Ovary (tissue), 10 donors: ENCODE results near the gene METTL26. TPM values are rescaled to one million over a fixed set of nuclear protein-coding genes. Genes with fewer than 3 reads are reported as not detected.

Experiments used
- DNase-seq, 5 donors: peaks; one replicate each; pipeline ENCODE4 v3.0.0-alpha.2; 2019 to 2020
- H3K27ac ChIP-seq, 2 donors: fragments of 200-600 bp; one replicate each; pipeline versions ENCODE4 v1.5.1 to v1.8.0; 2019 to 2022
- H3K27me3 ChIP-seq: fragments of 200-600 bp; one replicate; pipeline ENCODE4 v1.8.0; 2022
- H3K36me3 ChIP-seq: fragments of 200-600 bp; sonication (generic); one replicate; pipeline ENCODE4 v1.5.1; 2019
- H3K4me1 ChIP-seq: one replicate; pipeline ENCODE4 v1.8.1; 2013; ENCODE audit warnings: mild to moderate bottlenecking, moderate library complexity; ENCODE audit not compliant: insufficient read depth
- H3K4me3 ChIP-seq: fragments of 200-600 bp; sonication (generic); one replicate; pipeline ENCODE4 v1.5.1; 2017
- H3K9me3 ChIP-seq, 2 donors: fragments of 200-600 bp in 1 of 2; sonication (generic) in 1 of 2; one replicate each; pipeline versions ENCODE4 v1.5.1 to v1.8.1; 2013 to 2019; ENCODE audit warnings: mild to moderate bottlenecking in 1 of 2, moderate library complexity in 1 of 2
- EP300 ChIP-seq: sonication (generic); formaldehyde crosslinking; IDR thresholded peaks from one replicate; pipeline ENCODE4 v1.6.1; 2017; ENCODE audit warnings: antibody characterized with exemption
- POLR2A ChIP-seq: fragments of 450-650 bp; IDR thresholded peaks from one replicate; pipeline ENCODE4 v1.6.1; 2017; ENCODE audit warnings: antibody characterized with exemption, mild to moderate bottlenecking, moderate library complexity
- WGBS, 3 donors: extraction: QIAGEN DNeasy Blood & Tissue Kit in 1 of 3; methylation state at CpG; one replicate each; pipeline versions ENCODE4 v1.1.5 to v1.1.7; 2013 to 2017; 5-methylcytosine and 5-hydroxymethylcytosine counted together
- intact Hi-C, 4 donors: fragments of 100-400 bp; cut with DNase I; formaldehyde crosslinking; loops; one replicate each; pipeline versions ENCODE4 v1.11.0 to v1.15.1; 2022 to 2023
- long read RNA-seq, 3 donors: library from polyadenylated mRNA in 2 of 3; unstranded in 2 of 3; transcript quantifications; one replicate each; pipeline ENCODE4 v2.0.0 and lab custom pipeline, GENCODE V29; 2021 to 2026
- polyA plus RNA-seq, 2 donors: library from polyadenylated mRNA; stranded (reverse); fragments of 200-250 nt in 1 of 2; fragments of 350-450 nt in 1 of 2; fragmentation: Illumina TruSeq in 1 of 2; extraction: RNeasy Lipid Tissue Mini Kit (QIAGEN cat#74804) in 1 of 2; gene quantifications; one replicate each; pipeline ENCODE4 v1.2.3, GENCODE V29; 2013 to 2014
- total RNA-seq, 7 donors: library from RNA; depleted of rRNA in 2 of 7; stranded (reverse); fragments of >200 nt in 2 of 7; fragmentation: NEBNext Ultra II Directional in 3 of 7; extraction: Animal tissue kit (Norgen Biotek cat#: 25700) in 3 of 7; gene quantifications; one replicate each; pipeline versions ENCODE4 v1.1.0 to v1.2.4, GENCODE V29; 2016 to 2023
- TF ChIP-seq, protein P1 (sequence below), 3 donors: fragments of 450-650 bp in 2 of 3; fragments of 200-600 bp in 1 of 3; IDR thresholded peaks; one replicate each; pipeline versions ENCODE4 v1.5.1 to v1.8.0; 2016 to 2022; ENCODE audit warnings: antibody characterized with exemption in 3 of 3, mild to moderate bottlenecking in 1 of 3
- donor health status: DM: no; HTN: no; CAD: no; lungs with moderate emphysema.
- donor health status: DM: no; HTN: no; CAD: no.
- donor health status: Bipolar disorder and iron deficiency.
- donor health status: DM: yes; HTN: yes; CAD: no.
- donor health status: DM: no; HTN: no; CAD: no.
- donor health status: DM: yes; HTN: yes; CAD: no.

The METTL26 gene
- total RNA-seq: 100 to 1,000 TPM in 2 of 7 donors, 10 to 100 TPM in 5; 61.8 to 139 (median 75.9) TPM
- 100 to 1,000 TPM in 1 of 2 donors, 10 to 100 TPM in 1; 12.2 to 113 TPM for polyA plus RNA-seq
- long read RNA-seq, donor 1, transcript METTL26-205 (5 exons, 726 nt): minor isoform, 7 of 87 reads
- long read RNA-seq, donor 1, transcript METTL26-201 (6 exons, 794 nt): major isoform, 43 of 87 reads
- long read RNA-seq, donor 1, transcript METTL26-207 (6 exons, 755 nt): minor isoform, 7 of 87 reads
- long read RNA-seq, donor 1, partial matches to known transcripts: 7 of 87 reads
- long read RNA-seq, donor 1, other reads (novel, unspliced or antisense): 14 of 87 reads
- long read RNA-seq, donor 2, transcript METTL26-201 (6 exons, 794 nt): major isoform, 19 of 48 reads
- long read RNA-seq, donor 2, transcript METTL26-205 (5 exons, 726 nt): minor isoform, 8 of 48 reads
- long read RNA-seq, donor 2, partial matches to known transcripts: 0 of 48 reads
- long read RNA-seq, donor 2, other reads (novel, unspliced or antisense): 0 of 48 reads
- long read RNA-seq, donor 3, transcript METTL26-207 (6 exons, 755 nt): minor isoform, 8 of 125 reads
- long read RNA-seq, donor 3, transcript METTL26-206 (3 exons, 1,710 nt): minor isoform, 12 of 125 reads
- long read RNA-seq, donor 3, transcript METTL26-205 (5 exons, 726 nt): minor isoform, 12 of 125 reads
- long read RNA-seq, donor 3, transcript METTL26-201 (6 exons, 794 nt): major isoform, 38 of 125 reads
- long read RNA-seq, donor 3, partial matches to known transcripts: 20 of 125 reads
- long read RNA-seq, donor 3, other reads (novel, unspliced or antisense): 23 of 125 reads

DNA sequence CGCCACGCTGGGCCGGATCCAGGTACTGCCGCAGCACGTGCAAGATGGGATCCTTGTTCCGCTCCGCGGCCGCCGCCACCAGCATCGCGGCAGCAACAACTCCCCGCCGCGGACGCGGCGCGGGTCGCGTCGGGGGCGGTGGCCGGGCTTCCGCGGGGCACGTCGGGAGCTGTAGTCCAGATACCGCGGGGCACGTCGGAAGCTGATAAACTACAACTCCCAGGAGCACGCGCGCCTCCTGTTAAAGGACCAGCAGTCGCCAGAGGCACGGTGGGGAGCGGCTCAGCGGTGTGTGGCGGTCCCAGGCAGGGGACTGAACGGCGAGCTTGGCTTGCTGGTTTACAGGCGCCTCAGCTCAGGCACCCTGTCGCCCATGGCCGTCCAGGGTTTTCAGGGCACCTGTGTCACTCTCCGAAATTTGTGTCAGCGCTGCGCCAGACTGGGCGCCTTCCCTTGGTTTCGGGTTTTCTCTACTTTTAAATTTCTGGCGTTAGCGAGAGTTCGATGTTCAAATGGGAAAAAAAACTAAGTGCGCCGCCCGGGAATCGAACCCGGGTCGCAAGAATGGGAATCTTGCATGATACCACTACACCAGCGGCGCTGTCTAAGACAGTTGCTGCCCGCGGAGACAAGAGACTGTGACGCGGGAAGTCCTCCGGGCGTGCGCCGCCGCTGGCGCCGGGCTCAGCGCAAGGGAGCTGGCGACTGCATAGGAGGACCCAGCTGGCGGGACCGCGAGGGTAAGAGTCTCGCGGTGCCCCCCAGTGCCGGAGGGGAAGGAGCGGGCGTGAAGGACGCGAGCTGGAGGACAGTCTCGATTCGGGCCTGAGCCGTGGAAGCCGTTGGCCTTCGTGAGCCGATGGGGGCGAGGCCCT lies at the start of gene METTL26:
TSS of gene METTL26 (minus strand) at position 100 of the 875 bp plus-strand sequence. CDS start at position 85, 15 bp downstream.
- TF ChIP-seq POLR2A (peak; percentile 66), EP300 (no peak)
- TF ChIP-seq, protein P1, sequence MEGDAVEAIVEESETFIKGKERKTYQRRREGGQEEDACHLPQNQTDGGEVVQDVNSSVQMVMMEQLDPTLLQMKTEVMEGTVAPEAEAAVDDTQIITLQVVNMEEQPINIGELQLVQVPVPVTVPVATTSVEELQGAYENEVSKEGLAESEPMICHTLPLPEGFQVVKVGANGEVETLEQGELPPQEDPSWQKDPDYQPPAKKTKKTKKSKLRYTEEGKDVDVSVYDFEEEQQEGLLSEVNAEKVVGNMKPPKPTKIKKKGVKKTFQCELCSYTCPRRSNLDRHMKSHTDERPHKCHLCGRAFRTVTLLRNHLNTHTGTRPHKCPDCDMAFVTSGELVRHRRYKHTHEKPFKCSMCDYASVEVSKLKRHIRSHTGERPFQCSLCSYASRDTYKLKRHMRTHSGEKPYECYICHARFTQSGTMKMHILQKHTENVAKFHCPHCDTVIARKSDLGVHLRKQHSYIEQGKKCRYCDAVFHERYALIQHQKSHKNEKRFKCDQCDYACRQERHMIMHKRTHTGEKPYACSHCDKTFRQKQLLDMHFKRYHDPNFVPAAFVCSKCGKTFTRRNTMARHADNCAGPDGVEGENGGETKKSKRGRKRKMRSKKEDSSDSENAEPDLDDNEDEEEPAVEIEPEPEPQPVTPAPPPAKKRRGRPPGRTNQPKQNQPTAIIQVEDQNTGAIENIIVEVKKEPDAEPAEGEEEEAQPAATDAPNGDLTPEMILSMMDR (IDR thresholded peaks at IDR 0.05): peak in 1 of 3 donors; percentile 29
- Histone ChIP-seq H3K36me3 (no peaks in the 10 kb centered on the region), H3K27me3 (no peaks in the 10 kb centered on the region), H3K9me3 (no peaks in the 10 kb centered on the region), H3K4me1 (peaks cover 10% of the 10 kb centered on the region), H3K27ac (peak within 1 kb of the TSS; percentile 84 to 96), H3K4me3 (peak within 1 kb of the TSS; percentile 88)
- WGBS, 3 donors: 0 to 1% (median 0%) methylated on average over 48 to 91 of the region's 91 CpGs
- intact Hi-C loops: loop anchor here in 1 of 4 donors (5.0 to 10.0 kb wide), 2 partner anchors 44 to 1328 kb away; partner anchors contain the start of genes RAB40C, RNF151 and RPS2
- DNase-seq: peak; percentile 95 to 96 (median 95)

DNA sequence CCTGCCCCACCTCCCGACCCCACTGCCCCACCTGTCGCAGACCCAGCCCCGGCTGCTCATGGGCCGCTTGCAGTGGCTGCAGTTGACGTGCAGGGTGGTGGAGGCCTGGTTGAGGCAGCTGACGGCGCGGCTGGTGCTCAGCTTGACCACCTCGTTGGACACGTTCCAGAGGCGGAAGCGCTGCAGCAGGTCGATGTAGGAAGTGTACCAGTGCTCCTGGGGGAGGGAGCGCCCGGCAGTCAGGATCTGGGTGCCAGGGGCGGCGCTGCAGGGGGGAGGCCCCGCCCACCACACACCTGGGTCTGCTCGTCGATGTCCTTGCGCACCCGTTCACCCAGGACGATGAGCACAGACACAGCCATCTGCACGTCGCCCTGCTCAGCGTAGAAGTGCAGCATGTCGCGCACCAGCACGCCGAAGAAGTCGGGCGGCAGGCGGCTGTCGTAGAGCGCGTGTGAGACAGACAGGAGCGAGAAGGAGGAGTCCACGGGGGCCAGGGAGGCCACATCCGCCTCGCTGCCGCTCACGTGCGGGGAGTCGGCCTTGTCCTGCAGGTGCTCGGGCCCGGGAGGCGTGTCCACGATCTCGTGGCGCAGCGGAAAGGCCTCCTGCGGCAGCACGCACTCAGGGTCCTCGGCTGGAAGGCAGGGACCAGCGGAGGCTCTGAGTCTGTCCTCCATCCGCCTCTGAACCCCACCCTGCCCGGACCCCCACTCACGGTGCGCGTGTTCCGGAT lies 49.0 kb upstream of the METTL26 start:
- Histone ChIP-seq H3K27me3 (no peaks in the 10 kb centered on the region), H3K4me3 (peak overlapping the region; percentile 59), H3K4me1 (peaks cover 34% of the 10 kb centered on the region), H3K36me3 (no peaks in the 10 kb centered on the region), H3K27ac (no peak overlapping the region), H3K9me3 (no peaks in the 10 kb centered on the region)
- TF ChIP-seq POLR2A: no peak
- 89 to 92% (median 90%) methylated on average over 59 to 61 of the region's 61 CpGs for WGBS, 3 donors
- intact Hi-C loops: no loop called here
- peak; percentile 53 to 73 (median 68) for DNase-seq

DNA sequence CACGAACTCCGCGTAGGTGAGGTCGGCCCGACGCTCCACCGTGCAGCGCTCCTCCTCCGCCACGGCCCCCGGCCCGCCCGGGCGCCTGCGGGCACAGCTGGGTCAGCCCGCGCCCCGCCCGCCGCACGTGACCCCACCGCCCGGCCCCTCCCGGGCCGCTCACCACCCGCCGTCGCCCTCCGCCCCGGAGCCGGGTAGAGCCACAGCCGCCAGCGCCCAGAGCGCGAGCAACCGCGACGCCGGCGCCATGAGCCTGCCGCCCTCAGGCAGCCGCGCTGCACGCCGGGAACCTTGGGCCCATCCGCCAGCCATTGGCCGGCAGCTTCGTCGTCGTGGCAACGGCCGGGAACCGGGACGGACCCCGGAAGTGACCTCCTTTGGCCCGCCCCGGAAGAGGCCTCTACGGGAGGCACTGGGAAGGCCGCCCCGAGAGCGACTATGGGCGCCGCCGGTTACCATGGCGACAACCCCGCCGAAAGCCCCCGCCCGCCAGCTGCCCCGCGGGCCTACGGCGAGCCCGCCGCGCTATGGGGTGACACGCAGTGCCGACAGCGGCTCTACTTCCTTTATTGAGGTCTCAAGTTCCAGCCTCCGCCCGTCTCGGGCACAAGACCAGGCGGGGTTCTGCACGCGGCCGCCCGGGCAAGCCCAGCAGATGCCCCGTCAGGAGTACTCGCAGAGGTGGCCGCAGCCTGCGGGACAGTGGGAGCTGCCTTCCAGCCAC lies 48.1 kb upstream of the METTL26 start, which contains the start of gene JMJD8:
TSS of gene JMJD8 (minus strand) at position 264 of the 724 bp plus-strand sequence. CDS start at position 249, 15 bp downstream.
- TF ChIP-seq EP300 (no peak), POLR2A (no peak)
- TF ChIP-seq, protein P1 (IDR thresholded peaks at IDR 0.05): peak in 1 of 3 donors; percentile 13
- H3K4me1 ChIP-seq: peaks cover 30% of the 10 kb centered on the region
- DNase-seq: peak; percentile 97 to 99 (median 98)

More for the DNA sequence above, 48.1 kb upstream of the METTL26 start, which contains the start of gene JMJD8:
- intact Hi-C loops: no loop called here
- H3K4me3 ChIP-seq: peak within 1 kb of the TSS; percentile 59
- H3K27ac ChIP-seq: peak within 1 kb of the TSS in 1 of 2 donors; percentile 36
- H3K27me3 ChIP-seq: no peaks in the 10 kb centered on the region
- no peaks in the 10 kb centered on the region for H3K9me3 ChIP-seq
- 1 to 7% (median 1%) methylated on average over 23 to 91 of the region's 91 CpGs for WGBS, 3 donors
- no peaks in the 10 kb centered on the region for H3K36me3 ChIP-seq
